Measurements from ENCODE around the gene SLC25A43. TPM values are rescaled to one million over a fixed set of nuclear protein-coding genes. Genes with fewer than 3 reads are reported as not detected.

The SLC25A43 gene
- total and polyA plus RNA-seq, 9 of the 15 experiments (the other 6 are each of a cell fraction or from before 2014, with no cell fraction given) = 1.3 to 8.4 (median 4.0) TPM

DNA sequence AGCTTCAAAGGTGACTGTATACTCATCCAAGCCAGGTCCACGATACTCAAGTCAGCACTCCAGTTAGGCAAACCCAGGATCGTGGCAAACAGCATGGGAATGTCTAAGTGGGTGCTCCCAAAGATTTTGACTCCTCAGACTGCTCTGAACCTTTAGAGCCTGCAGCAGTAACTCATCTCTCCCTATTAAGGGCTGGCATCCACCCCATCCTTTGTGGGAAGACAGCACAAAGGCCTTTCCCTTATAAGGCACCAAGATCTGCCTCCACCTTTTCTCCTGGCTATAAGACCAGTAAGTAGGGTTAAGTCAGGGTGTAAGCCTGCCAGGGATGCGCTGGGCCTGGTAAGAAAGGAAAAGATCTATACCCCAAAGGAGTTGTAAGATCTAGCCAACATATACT lies 23.6 kb upstream of the SLC25A43 start (continued):
- TF ChIP-seq, protein P1, sequence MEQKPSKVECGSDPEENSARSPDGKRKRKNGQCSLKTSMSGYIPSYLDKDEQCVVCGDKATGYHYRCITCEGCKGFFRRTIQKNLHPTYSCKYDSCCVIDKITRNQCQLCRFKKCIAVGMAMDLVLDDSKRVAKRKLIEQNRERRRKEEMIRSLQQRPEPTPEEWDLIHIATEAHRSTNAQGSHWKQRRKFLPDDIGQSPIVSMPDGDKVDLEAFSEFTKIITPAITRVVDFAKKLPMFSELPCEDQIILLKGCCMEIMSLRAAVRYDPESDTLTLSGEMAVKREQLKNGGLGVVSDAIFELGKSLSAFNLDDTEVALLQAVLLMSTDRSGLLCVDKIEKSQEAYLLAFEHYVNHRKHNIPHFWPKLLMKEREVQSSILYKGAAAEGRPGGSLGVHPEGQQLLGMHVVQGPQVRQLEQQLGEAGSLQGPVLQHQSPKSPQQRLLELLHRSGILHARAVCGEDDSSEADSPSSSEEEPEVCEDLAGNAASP (IDR thresholded peaks at IDR 0.05) = no peak
- TF ChIP-seq KLF13 (tag; IDR thresholded peaks at IDR 0.05; ENCODE audit: borderline replicate concordance, low read depth) (no peak), ZBTB17 (CRISPR knock-in tag; IDR thresholded peaks at IDR 0.05) (no peak), CBX5 (IDR thresholded peaks at IDR 0.05; ENCODE audit: borderline replicate concordance, low read depth) (no peak), GABPA (tag; conservative IDR thresholded peaks at IDR 0.05; ENCODE audit: low read depth) (no peak), NFXL1 (CRISPR knock-in tag; IDR thresholded peaks at IDR 0.05) (no peak), NEUROD1 (IDR thresholded peaks at IDR 0.05; ENCODE audit: borderline replicate concordance, low read depth, low read length, partially characterized antibody) (no peak), CHD2 (IDR thresholded peaks at IDR 0.05; ENCODE audit: low read depth, low read length) (no peak), MEF2A (IDR thresholded peaks at IDR 0.05; ENCODE audit: control insufficient read depth, low read depth, low read length) (no peak), SPI1 (IDR thresholded peaks at IDR 0.05; ENCODE audit: borderline replicate concordance, low read depth, low read length) (no peak)

DNA sequence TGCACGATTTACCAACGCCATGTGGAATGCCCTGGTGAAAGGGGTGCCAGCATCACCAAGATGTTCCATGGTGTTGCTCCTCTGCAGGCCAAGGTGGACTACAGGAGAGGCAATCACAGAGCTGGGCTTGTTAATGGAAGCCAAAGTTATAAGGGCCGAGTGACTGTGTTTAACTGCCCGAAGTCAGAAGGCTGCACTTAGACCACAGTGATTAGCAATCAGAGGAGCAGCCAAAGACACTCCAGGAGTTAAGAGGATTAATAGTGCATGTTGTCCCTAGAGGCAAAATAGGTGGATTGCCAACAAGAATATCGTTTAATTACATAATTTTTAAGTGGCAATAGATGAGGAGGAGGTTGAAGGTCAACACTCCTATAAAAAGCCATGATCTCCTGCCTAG lies 22.8 kb upstream of the SLC25A43 start:
- no peak overlapping the region for H3K4me2 ChIP-seq (ENCODE audit: insufficient read depth, low read length)
- FAIRE-seq (no peak), ATAC-seq (no peak), DNase-seq (ENCODE audit: extremely low read depth in 1 of 4, low spot score in 3 of 4) (no peak)
- TF ChIP-seq EP300 (IDR thresholded peaks at IDR 0.05; ENCODE audit: low read length) = no peak
- TF ChIP-seq, protein P2, sequence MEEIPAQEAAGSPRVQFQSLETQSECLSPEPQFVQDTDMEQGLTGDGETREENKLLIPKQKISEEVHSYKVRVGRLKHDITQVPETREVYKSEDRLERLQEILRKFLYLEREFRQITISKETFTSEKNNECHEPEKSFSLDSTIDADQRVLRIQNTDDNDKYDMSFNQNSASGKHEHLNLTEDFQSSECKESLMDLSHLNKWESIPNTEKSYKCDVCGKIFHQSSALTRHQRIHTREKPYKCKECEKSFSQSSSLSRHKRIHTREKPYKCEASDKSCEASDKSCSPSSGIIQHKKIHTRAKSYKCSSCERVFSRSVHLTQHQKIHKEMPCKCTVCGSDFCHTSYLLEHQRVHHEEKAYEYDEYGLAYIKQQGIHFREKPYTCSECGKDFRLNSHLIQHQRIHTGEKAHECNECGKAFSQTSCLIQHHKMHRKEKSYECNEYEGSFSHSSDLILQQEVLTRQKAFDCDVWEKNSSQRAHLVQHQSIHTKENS (CRISPR knock-in tag; IDR thresholded peaks at IDR 0.05) = no peak
- TF ChIP-seq, protein P3, sequence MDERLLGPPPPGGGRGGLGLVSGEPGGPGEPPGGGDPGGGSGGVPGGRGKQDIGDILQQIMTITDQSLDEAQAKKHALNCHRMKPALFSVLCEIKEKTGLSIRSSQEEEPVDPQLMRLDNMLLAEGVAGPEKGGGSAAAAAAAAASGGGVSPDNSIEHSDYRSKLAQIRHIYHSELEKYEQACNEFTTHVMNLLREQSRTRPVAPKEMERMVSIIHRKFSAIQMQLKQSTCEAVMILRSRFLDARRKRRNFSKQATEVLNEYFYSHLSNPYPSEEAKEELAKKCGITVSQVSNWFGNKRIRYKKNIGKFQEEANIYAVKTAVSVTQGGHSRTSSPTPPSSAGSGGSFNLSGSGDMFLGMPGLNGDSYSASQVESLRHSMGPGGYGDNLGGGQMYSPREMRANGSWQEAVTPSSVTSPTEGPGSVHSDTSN (CRISPR knock-in tag; IDR thresholded peaks at IDR 0.05; ENCODE audit: low read depth) = no peak
- TF ChIP-seq, protein P3 (tag; conservative IDR thresholded peaks at IDR 0.05; ENCODE audit: low read depth) = no peak
- ChIA-PET POLR2A (no interaction called here), CTCF (ENCODE audit: low intra/inter-chr PET ratio) (no interaction called here)
- H3K9me1 ChIP-seq (ENCODE audit: control insufficient read depth, insufficient read depth, low read length) = no peaks in the 10 kb centered on the region
- 0% methylated on average over 5 of the region's 5 CpGs for WGBS (ENCODE audit: insufficient coverage, low coverage, missing lambda C conversion rate)
- in situ Hi-C loops (cut with MboI) (no loop called here), intact Hi-C loops (cut with micrococcal nuclease) (no loop called here)
- H3K9me3 ChIP-seq (replicated peaks; ENCODE audit: control insufficient read depth, insufficient read depth, low read depth, low read length) = no peaks in the 10 kb centered on the region
- H3K4me1 ChIP-seq (replicated peaks in 1 of 2; ENCODE audit: control insufficient read depth in 2 of 2, insufficient read depth in 2 of 2, low read length in 2 of 2) = no peaks in the 10 kb centered on the region
- peaks cover 4 to 24% of the 10 kb centered on the region in 2 experiments for H3K27me3 ChIP-seq (ENCODE audit: control insufficient read depth in 2 of 2, insufficient read depth in 2 of 2, low read length in 2 of 2)
- BruUV-seq (replicated peaks) = no TSS peak
- no peak overlapping the region for H3K9ac ChIP-seq (ENCODE audit: insufficient read depth in 1 of 2, low read depth in 2 of 2, low read length in 2 of 2)
- H3K79me2 ChIP-seq (ENCODE audit: control insufficient read depth, insufficient read depth, low read length) = no peaks in the 10 kb centered on the region
- H3K27ac ChIP-seq (ENCODE audit: extremely low read depth, low read depth, low read length) = no peak overlapping the region
- no peak overlapping the region for H3K4me3 ChIP-seq
- no peaks in the 10 kb centered on the region; the same call in 1 of the 2 replicates for H4K20me1 ChIP-seq (replicated peaks; ENCODE audit: control insufficient read depth, insufficient read depth, low read length)
- H3K36me3 ChIP-seq (ENCODE audit: control insufficient read depth, insufficient read depth, low read length) = no peaks in the 10 kb centered on the region
- H2AFZ ChIP-seq (ENCODE audit: low read depth, low read length) = no peak overlapping the region
